ENCODE results near the gene VSNL1.

The VSNL1 gene

GRCh38 chr2:17587469-17587868 lies 47.0 kb downstream of the VSNL1 start:
- Histone ChIP-seq H2AFZ (ENCODE audit: low read length) (no peak overlapping the region), H3K9ac (ENCODE audit: low read depth, low read length, poor library complexity, severe bottlenecking) (no peak overlapping the region), H3K36me3 (ENCODE audit: insufficient read depth, low read length) (no peaks in the 10 kb centered on the region), H3K79me2 (ENCODE audit: insufficient read depth, low read length) (no peaks in the 10 kb centered on the region), H3K27me3 (ENCODE audit: insufficient read depth, low read length, poor library complexity, severe bottlenecking) (no peaks in the 10 kb centered on the region), H3K9me2 (replicated peaks; ENCODE audit: low read depth, low read length) (no peaks in the 10 kb centered on the region), H4K20me1 (ENCODE audit: insufficient read depth, low read length, poor library complexity, severe bottlenecking) (no peaks in the 10 kb centered on the region), H3K4me3 (ENCODE audit: low read length, poor library complexity, severe bottlenecking) (no peak overlapping the region), H3F3A (ENCODE audit: low read depth) (no peaks in the 10 kb centered on the region), H3K4me1 (ENCODE audit: insufficient read depth, low read length, poor library complexity, severe bottlenecking) (no peaks in the 10 kb centered on the region), H3K4me2 (ENCODE audit: low read depth, low read length, poor library complexity, severe bottlenecking) (no peak overlapping the region), H3K9me3 (ENCODE audit: insufficient read depth, low read depth, low read length) (no peaks in the 10 kb centered on the region)
- no peak for TF ChIP-seq EZH2phosphoT487 (IDR thresholded peaks at IDR 0.05; ENCODE audit: borderline replicate concordance)
- TF ChIP-seq CTCF (conservative IDR thresholded peaks at IDR 0.05; ENCODE audit: low read length), result no peak

GRCh38 chr2:17588031-17588430 lies 47.5 kb downstream of the VSNL1 start:
- Histone ChIP-seq H3K36me3 (ENCODE audit: insufficient read depth, low read length) (no peaks in the 10 kb centered on the region), H3K9me2 (replicated peaks; ENCODE audit: low read depth, low read length) (no peaks in the 10 kb centered on the region), H3K4me2 (ENCODE audit: low read depth, low read length, poor library complexity, severe bottlenecking) (no peak overlapping the region), H3F3A (ENCODE audit: low read depth) (no peaks in the 10 kb centered on the region), H3K4me3 (ENCODE audit: low read length, poor library complexity, severe bottlenecking) (no peak overlapping the region), H3K79me2 (ENCODE audit: insufficient read depth, low read length) (no peaks in the 10 kb centered on the region), H3K4me1 (ENCODE audit: insufficient read depth, low read length, poor library complexity, severe bottlenecking) (no peaks in the 10 kb centered on the region), H4K20me1 (ENCODE audit: insufficient read depth, low read length, poor library complexity, severe bottlenecking) (no peaks in the 10 kb centered on the region), H3K27me3 (ENCODE audit: insufficient read depth, low read length, poor library complexity, severe bottlenecking) (no peaks in the 10 kb centered on the region), H2AFZ (ENCODE audit: low read length) (no peak overlapping the region), H3K9ac (ENCODE audit: low read depth, low read length, poor library complexity, severe bottlenecking) (no peak overlapping the region), H3K9me3 (ENCODE audit: insufficient read depth, low read depth, low read length) (no peaks in the 10 kb centered on the region)
- TF ChIP-seq EZH2phosphoT487 (IDR thresholded peaks at IDR 0.05; ENCODE audit: borderline replicate concordance) (no peak), CTCF (conservative IDR thresholded peaks at IDR 0.05; ENCODE audit: low read length) (no peak)

GRCh38 chr2:17589406-17590035 lies 49.0 kb downstream of the VSNL1 start:
- Histone ChIP-seq H2AFZ (ENCODE audit: low read length) (no peak overlapping the region), H4K20me1 (ENCODE audit: insufficient read depth, low read length, poor library complexity, severe bottlenecking) (no peaks in the 10 kb centered on the region), H3K4me1 (ENCODE audit: insufficient read depth, low read length, poor library complexity, severe bottlenecking) (no peaks in the 10 kb centered on the region), H3K36me3 (ENCODE audit: insufficient read depth, low read length) (no peaks in the 10 kb centered on the region), H3F3A (ENCODE audit: low read depth) (no peaks in the 10 kb centered on the region), H3K9ac (ENCODE audit: low read depth, low read length, poor library complexity, severe bottlenecking) (no peak overlapping the region), H3K27me3 (ENCODE audit: insufficient read depth, low read length, poor library complexity, severe bottlenecking) (no peaks in the 10 kb centered on the region), H3K4me3 (ENCODE audit: low read length, poor library complexity, severe bottlenecking) (no peak overlapping the region), H3K79me2 (ENCODE audit: insufficient read depth, low read length) (no peaks in the 10 kb centered on the region), H3K9me3 (ENCODE audit: insufficient read depth, low read depth, low read length) (no peaks in the 10 kb centered on the region), H3K4me2 (ENCODE audit: low read depth, low read length, poor library complexity, severe bottlenecking) (no peak overlapping the region), H3K9me2 (replicated peaks; ENCODE audit: low read depth, low read length) (no peaks in the 10 kb centered on the region)
- no peak for TF ChIP-seq CTCF (conservative IDR thresholded peaks at IDR 0.05; ENCODE audit: low read length)
- TF ChIP-seq EZH2phosphoT487 (IDR thresholded peaks at IDR 0.05; ENCODE audit: borderline replicate concordance), result no peak

Measured in Loucy (cell line).